ENCODE data around the gene FBXO42. TPM values are rescaled to one million over a fixed set of nuclear protein-coding genes. Genes with fewer than 3 reads are reported as not detected.
A peak's percentile ranks its signal among the peaks of the same experiment; 100 is the strongest.

Gene FBXO42
- total RNA-seq, 1 donor, result 18.6 TPM

DNA sequence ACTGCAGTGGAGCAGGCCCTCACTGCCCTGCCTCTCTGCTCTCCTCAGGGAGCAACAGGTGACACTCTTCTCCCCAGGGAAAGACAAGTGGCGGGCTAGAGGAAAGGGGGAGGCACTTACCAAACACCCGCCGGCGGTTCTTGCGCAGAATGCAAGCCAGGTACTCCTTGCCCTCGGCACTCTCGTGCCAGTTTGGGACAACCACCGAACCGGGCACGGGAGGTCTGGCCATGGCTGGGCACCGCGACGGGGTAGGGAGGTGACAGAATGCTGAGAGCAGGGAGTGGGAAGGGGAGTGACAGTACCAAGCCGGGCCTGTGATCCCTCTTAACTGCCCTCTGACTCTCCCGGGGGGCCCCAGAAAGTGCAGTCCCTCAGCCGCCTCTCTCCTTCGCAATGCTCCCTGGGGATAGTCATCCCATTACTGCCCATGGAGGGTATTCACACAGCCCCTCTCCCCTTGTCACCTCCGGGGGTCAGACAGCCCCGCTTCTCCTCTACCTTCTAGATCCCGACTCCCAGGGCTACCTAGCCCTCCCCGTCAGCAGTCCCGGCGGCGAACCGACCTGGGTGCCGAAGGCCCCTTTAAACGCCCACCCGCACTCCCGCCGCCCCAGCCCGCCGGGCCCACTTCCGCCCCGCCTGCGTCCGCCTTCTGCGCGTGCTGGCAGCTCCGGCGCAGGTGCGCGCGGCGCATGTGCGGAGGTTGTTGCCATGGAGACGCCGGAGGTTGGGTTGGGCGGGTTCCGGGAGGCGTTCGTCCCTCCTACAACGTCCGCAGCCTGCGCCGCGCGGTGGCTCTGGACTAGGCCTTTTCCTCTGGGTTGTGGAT is 115.6 kb downstream of the FBXO42 start, which contains the start of gene CPLANE2:
Gene CPLANE2 (minus strand): TSS at position 673 of the 832 bp plus-strand sequence. CDS start 441 bp downstream, at position 232.
- DNase-seq (ENCODE audit: low read depth), result peak; percentile 89
- peak within 1 kb of the TSS; percentile 75 for H3K4me3 ChIP-seq (ENCODE audit: low read depth, low read length)
- TF ChIP-seq, protein P1, sequence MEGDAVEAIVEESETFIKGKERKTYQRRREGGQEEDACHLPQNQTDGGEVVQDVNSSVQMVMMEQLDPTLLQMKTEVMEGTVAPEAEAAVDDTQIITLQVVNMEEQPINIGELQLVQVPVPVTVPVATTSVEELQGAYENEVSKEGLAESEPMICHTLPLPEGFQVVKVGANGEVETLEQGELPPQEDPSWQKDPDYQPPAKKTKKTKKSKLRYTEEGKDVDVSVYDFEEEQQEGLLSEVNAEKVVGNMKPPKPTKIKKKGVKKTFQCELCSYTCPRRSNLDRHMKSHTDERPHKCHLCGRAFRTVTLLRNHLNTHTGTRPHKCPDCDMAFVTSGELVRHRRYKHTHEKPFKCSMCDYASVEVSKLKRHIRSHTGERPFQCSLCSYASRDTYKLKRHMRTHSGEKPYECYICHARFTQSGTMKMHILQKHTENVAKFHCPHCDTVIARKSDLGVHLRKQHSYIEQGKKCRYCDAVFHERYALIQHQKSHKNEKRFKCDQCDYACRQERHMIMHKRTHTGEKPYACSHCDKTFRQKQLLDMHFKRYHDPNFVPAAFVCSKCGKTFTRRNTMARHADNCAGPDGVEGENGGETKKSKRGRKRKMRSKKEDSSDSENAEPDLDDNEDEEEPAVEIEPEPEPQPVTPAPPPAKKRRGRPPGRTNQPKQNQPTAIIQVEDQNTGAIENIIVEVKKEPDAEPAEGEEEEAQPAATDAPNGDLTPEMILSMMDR (IDR thresholded peaks at IDR 0.05; ENCODE audit: insufficient read depth, low read length), result no peak

DNA sequence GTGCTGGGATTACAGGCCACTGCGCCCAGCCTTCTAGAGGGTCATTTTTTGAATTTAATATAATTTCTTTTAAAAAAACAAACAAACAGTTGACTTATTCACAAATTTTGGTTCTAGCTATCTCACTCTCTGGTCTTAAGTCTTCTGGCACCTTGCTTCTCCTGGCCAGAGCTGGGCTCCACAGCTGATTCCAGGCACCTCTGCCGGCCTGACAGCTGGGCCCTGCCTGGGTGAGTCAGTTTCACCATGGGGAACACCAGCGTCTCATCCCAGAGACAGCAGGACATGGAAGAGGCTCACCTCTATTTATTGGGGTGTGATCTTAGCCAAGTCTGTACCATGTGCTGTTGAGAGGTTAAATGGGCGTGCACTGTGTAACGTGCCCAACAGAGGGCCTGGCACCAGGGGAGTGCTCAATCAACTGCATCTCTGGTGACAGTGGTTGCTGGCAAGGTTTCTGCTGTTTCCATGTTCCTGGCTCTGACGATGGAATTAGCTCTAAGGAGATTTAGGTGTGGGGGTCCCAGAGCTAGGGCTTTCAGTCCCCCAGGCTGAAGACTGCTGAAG is 116.3 kb downstream of the FBXO42 start:
- TF ChIP-seq, protein P1 (IDR thresholded peaks at IDR 0.05; ENCODE audit: insufficient read depth, low read length), result peak; percentile 18
- H3K4me3 ChIP-seq (ENCODE audit: low read depth, low read length), result peak overlapping the region; percentile 75
- no peak for DNase-seq (ENCODE audit: low read depth)

DNA sequence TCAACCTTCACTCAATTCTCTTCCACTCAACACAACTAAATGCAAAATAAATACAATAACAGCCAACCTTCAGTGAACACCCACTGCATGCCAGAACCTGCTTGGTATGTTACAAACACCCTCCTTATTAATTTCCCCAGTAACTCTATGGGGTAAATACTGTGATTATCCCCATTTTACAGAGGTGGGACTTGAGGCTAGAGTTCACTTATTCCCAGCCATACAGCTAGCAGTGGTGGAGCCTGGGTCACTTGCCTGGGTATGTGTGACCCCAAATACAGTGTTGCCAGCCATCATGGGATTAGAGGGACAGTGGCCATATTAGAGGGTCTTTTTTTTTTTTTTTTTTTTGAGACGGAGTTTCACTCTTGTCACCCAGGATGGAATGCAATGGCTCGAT is 116.9 kb downstream of the FBXO42 start:
- DNase-seq (ENCODE audit: low read depth), result no peak
- TF ChIP-seq, protein P1 (IDR thresholded peaks at IDR 0.05; ENCODE audit: insufficient read depth, low read length), result no peak
- H3K4me3 ChIP-seq (ENCODE audit: low read depth, low read length), result no peak overlapping the region

DNA sequence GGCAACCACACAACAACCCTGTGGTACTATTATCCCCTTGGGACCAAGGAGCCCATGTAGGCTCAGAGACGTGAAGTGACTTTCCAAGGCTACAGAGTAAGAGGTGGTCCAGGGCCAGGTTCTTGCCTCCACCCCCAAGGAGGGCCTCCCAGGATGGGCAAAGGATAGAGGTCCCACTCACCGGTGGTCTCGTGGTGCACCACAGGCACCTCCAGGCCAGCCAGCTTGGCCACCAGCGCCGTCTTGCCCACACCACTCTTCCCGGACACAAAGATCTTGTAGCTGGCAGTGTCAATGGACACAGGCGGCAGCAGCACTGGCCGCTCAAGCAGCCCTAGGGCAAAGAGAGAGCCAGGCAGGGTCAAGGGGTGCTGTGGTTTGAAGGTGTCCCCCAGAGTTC is 118.8 kb downstream of the FBXO42 start:
- TF ChIP-seq, protein P1 (IDR thresholded peaks at IDR 0.05; ENCODE audit: insufficient read depth, low read length), result no peak
- DNase-seq (ENCODE audit: low read depth), result no peak
- H3K4me3 ChIP-seq (ENCODE audit: low read depth, low read length), result no peak overlapping the region

DNA sequence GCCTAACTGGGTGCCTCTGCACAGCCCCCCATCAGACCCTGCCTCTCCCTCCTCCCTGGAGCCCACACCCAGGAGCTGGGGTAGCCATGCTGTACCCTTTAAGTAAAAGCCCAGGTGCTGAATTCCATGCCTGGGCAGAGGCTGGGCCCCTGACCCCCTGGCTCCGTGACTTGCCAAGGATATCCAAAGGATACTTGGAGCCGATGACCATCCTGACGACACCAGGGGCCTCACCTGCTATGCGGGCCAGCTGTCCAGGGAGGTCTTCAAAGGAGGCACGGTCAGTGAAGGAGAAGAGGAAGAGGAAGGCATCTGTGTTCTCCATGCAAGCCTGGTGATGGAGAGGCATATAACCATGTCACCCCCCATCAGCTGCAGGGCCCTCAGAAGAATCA is 120.0 kb downstream of the FBXO42 start:
- no peak overlapping the region for H3K4me3 ChIP-seq (ENCODE audit: low read depth, low read length)
- TF ChIP-seq, protein P1 (IDR thresholded peaks at IDR 0.05; ENCODE audit: insufficient read depth, low read length), result no peak
- DNase-seq (ENCODE audit: low read depth), result no peak

DNA sequence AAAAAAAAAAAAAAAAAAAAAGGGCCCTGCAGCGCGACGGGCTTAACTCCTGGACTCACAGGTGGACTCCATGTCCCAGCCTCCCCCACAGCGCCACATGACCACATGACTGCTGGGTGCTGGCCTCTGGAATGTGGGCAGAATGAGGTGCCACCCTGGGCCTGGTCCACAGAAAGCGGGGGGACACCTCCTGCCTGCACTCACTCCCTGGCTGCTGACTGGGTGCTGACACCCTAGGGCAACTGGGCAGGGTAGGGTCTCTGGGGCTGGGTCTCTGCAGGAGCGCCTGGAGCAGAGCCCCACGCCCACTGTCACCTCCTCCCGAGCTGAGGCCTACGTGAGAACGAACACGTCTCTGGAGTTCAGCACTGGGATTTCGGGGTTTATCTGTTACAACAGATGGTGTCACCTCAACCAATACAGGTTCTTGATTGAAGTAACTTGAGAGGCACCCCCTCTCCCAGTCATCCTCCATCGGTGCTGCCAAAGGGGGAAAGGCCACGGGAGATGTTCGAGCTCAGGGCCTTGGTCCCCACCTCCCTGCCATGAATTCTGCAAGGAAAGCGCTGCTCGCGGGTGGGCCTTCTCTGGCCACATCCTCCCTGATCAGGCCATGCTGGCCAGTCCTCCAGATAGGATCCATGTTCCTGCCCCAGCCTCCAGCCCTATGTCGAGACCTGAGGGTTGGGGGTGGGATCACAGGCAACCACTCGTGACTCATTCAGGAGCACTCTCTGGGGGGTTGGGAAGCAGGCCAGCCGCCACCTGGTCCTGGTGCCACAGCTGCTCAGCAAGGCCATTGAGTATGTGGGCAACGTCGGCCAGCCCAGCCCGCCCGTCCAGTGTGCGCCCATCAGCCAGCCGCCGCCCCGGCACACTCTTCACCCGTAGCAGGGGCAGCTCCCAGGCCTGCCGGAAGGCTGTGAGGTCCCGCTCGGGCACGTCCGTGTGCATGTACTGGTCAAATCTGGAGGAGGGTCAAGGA is 120.7 kb downstream of the FBXO42 start:
- TF ChIP-seq, protein P1 (IDR thresholded peaks at IDR 0.05; ENCODE audit: insufficient read depth, low read length), result no peak
- no peak overlapping the region for H3K4me3 ChIP-seq (ENCODE audit: low read depth, low read length)
- no peak for DNase-seq (ENCODE audit: low read depth)

Data from fibroblast of the aortic adventitia (primary cell).